Measurements from ENCODE around the gene MDM1.
A peak's percentile ranks its signal among the peaks of the same experiment; 100 is the strongest.

The MDM1 gene

DNA sequence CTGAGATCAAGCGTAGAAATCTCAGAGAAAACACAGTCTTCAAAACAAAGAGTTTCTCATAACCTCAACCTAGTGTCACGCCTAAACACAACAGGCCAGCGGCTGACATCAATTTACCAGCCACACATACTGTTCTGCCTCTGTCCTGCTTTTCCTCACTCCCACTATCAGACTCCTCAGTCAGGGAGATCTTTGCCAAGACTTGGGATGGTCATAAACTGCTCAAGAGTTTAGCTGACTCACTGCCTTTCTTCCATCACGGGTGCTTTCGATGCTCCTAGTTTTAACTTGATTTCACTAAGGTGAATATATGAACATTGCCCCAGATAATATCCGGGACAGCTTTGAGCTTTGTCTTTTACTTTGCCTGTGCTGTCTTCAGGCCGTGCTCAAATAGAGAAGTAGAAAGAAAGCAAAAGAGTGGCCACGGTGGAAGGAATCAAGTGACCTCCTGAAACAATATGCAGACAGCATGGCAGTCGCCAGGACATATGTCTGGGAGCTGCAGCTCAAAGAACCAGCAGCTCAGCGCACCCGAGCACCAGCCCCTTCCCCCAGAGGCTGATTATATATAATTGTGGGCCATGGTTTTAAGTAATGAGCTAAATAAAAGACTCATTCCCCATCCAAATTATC lies 12.1 kb downstream of the MDM1 start:
- DNase-seq, result no peak

DNA sequence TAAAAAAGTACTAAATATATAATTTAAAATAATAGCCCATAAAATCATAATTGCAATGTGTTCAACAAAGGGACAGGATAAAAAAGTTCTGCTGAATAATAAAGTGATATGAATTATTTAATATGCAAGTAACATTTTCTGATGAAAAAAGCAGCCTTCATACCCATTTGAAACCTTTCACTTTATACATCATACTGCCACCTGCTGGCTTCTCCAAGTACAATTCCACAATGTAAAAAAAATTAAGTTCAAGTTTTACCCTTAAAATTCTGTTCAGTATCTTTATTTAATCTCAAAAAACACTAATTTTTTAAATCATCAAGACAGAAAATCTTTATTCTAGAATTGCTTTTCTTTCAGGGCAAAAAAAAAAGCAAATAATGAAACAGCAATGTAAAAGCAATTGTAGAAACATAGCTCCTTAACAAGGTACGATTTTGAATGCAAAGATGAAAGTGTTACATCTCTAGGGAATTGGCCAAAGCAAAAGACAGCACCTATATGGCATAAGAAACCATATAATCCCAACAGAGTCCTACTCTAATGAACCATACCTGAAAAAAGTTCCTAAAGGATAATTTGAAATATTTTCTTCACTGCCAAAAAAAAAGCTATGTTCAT lies 15.0 kb downstream of the MDM1 start:
- DNase-seq, result peak; percentile 22

DNA sequence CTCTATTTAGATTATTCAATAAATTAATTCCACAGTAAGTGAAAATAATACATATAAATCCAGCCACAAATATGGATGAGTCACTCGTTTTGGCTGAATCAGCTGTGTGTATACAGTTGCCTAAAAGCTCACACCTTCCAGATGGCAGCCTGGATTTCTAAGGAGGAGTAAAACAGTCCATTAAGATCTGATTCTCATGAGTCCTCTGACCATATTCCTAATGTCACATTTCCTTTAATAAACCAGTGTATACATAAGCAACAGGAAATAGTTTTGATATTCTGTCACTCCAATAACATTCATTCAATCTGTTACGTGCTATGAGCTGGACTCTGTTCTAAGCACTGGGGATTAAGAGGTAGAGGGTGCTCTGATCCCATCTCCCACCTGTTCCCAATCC lies 21.8 kb downstream of the MDM1 start:
- DNase-seq, result no peak

DNA sequence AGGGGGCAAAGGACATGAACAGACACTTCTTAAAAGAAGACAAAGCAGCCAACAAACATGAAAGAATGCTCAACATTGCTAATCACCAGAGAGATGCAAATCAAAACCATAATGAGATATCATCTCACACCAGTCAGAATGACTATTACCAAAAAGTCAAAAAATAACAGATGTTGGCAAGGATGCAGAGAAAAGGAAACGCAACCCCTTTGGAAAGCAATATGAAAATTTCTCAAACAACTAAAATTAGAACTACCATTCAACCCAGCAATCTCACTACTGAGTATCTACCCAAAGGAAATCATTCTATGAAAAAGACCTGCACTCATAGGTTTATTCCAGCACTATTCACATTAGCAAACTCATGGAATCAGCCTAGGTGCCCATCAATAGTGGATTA lies 25.6 kb downstream of the MDM1 start:
- DNase-seq, result no peak

DNA sequence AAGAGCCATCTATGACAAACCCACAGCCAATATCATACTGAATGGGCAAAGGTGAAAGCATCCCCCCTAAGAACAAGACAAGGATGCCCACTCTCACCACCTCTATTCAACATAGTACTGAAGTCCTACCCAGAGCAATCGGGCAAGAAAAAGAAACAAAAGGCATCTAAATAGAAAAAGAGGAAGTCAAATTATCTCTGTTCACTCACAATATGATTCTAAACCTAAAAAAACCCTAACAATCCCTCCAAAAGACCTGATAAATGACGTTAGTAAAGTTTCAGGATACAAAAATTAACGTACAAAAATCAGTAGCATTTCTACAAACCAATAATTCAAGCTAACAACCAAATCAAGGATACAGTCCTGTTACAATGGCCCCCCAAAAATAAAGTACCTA lies 26.9 kb downstream of the MDM1 start:
- DNase-seq, result no peak

DNA sequence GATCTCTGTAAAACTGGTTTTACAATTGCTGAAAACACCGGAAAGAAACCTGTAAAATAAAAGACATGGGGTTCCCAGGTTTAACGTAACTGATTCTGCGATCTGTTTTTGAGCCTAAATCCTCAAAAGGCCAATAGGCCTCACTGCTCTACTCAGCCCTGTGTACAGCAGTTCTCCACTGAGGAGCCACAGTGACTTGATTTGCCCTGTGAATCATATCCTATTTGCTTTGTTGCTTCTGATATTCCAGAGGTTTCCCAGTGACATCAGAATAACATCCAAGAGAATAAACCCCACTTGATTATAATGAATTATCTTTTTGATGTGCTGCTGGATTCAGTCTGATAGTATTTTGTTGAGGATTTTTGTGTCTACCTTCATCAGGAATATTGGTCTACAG lies 27.5 kb downstream of the MDM1 start:
- DNase-seq, result no peak

DNA sequence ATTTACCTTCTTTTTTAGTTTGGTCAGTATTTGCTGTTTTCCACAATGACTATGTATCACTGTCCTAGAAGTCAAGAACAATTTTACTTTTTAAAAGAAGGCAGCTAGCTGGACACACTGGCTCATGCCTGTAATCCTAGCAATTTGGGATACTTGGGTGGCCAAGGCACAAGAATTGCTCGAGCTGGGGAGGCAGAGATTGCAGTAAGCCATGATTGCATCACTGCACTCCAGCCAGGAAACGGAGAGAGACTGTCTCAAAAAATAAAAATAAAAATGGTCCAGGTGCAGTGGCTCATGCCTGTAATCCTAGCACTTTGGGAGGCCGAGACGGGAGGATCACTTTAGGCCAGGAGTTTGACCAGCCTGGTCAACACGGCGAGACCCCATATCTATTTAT lies 28.3 kb downstream of the MDM1 start:
- DNase-seq, result no peak

DNA sequence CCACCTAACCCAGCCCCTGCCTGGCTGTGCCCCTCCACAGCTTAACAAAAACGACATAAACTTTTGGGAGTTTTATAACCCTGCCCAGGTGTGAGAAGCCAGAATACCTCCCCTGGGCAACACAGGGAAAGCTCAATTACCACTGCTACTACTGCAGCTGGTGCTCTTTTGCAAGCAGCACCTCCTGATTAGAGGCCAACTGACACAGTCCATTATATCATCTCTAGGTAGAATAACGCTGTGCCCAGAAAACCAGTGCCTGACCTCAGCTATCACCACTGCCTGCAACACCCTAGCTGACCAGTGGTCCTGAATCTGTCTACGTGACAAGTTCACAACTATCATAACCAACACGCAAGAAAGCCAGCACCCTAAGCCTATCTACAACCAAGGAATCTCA lies 34.2 kb downstream of the MDM1 start:
- DNase-seq, result no peak

DNA sequence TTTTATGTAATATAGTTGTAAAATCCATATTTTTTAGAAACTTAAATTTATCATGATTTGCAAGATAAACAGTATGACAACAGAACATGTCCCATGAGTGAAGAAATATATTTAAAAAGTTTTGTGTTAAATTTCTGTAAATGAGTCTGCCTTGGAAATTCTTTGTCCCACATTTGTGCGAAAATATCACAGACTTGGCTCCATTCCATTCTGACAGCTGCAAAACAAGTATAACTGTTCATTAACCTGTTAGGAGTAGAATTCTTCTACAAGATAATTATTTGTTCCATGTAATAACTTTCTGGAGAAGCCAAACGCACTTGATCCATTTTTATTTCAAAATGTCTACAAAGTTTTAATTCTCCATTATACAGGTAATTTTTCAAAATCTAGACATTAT lies 37.9 kb downstream of the MDM1 start:
- DNase-seq, result no peak

DNA sequence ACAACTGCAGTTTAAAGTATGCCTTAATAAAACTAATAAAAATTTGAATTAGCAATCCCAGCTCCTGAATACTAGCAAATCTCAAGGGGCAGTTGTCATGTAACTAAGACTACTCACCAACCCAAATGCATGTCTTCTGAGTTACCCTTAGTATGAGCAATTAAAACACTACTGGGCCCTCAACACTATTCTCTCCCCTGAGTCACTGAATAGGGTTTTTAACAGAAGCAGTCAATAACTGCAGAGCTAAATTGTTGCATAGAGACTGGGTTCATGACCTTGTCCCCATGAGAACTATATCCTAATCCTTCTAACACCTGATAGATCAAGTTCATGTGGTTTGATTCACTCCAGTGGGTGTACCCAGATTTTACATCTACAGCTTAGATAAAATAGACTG lies 38.8 kb downstream of the MDM1 start:
- no peak for DNase-seq

DNA sequence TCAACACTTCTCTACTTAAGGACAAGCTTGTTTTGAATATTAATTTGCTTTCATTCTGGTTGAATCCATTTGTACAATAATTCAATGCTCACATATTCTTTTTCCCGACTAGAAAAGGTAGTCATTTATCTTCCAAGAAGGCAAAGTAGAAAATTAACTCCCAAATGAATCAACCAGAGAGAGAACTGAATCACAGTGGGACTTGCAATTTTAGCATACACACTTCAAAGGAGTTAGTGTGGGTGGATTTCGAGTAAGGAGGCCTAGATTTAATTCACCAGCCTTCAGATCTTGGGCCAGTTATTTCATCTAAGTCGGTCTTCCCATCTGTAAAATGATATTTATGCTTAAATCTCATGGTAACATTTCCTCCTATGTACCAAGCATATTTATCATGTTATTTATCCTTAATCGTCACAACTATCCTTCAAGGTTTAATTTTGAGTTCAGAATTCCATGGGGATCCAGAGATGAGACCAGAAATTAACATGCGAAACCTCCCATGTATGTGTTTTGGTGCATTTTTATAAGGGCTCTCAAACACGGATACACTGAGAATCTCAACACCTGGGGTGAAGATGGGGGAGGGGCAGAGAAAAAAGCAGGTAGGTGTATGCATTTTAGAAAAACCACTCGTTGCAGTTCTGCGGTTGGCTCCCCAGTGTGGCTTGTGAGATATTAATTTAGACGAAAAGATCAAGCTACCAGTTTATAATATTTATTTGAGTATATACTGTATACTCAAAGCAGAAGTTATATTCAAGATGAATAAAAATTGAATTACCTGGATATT lies 39.8 kb downstream of the MDM1 start:
- no peak for DNase-seq

DNA sequence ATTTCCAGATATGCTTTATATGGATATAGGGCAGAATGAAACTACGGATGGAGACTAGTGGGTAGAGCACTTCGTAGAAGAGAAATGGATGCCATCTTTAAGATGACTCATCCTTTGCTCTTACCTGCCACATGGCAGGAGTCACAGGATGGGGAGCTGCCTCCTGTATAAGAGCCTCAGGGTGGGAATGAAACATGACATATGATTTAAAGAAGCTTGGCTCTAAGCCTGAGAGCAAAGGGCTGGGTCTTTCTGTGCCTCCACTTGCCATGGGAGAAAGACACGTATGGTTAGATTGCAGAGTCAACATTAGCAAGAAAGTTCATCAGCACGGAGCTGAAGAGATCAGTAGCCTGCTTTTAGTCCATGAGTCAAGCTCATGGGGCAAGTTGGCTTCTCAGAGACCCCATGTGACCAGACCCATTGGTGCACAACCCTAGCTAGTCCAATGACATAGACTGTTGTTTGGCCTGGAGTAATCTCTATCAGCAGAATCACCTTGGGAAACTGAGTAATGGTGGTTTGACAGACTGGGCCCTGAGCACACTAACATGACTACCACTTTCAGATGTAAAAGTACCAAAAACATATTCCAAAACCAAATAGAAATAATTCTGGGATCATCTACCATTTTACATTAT lies 40.6 kb downstream of the MDM1 start:
- DNase-seq, result no peak

DNA sequence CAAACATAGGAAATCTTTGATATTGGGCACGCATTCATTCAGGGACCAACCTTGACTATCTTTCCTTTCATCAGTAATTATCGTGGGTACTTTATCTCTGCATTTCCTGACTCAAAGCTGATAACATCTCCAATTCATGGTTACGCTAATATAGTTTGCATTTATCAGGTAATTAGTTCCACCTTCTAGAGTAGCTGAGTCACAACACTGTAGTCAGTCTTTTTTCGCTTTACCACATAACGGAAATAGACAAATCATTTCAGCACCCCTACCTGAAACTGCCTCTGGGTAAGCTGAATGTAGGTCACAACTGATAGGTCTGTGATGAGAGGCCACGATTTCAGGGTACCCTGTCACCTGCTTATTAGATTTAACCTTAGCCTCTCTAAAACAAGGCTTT lies 42.0 kb downstream of the MDM1 start:
- DNase-seq, result no peak

DNA sequence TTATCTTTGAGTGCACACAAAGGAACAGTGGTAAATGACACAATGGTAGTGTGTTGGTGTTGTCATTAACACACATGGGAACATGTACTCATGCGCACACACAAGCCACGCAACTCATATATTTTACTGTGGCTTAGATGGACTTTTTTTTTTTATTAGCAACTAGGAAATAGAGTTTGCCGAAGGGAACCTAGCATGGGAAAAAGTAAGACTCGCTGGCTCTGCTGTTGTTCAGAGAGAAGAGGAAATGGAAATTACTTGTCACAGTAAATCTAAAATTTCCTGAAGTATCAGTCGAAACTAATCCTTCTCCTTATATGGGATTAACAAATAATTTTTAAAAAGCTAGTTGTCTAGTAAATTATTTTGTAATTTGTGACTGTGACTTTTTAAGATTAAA lies 45.1 kb downstream of the MDM1 start:
- DNase-seq, result no peak

DNA sequence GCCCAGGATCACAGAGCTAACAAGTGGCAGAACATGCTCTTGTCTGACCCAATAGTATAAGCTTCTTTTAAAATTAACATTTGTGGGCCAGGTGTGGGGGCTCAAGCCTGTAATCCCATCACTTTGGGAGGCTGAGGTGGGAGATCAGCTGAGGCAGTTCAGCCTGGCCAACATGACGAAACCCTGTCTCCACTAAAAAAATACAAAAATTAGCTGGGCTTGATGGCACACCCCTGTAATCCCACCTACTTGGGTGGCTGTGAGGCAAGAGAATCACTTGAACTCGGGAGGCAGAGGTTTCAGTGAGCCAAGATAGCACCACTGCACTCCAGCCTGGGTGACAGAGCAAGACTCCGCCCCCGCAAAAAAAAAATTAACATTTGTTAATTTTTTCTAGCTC lies 45.8 kb downstream of the MDM1 start:
- DNase-seq, result no peak

DNA sequence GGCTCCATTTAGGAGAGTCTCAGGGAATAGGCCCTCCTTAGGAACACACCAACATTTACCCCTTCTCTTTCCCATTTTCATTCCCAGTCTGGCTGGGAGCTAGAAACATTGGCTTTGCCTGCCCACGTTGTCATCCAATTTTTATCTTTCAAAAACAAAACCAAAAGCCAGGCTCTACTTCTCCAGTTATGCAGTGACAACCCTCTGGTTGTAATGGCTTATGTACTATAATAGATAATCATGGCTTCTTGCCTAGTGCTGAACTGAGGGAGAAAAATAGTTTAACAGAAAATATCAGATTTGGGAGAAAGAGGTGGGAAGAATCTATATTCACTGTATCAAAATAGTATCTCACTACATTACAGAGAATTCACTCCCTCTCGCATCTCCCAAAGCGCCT lies 46.6 kb downstream of the MDM1 start:
- DNase-seq, result no peak

DNA sequence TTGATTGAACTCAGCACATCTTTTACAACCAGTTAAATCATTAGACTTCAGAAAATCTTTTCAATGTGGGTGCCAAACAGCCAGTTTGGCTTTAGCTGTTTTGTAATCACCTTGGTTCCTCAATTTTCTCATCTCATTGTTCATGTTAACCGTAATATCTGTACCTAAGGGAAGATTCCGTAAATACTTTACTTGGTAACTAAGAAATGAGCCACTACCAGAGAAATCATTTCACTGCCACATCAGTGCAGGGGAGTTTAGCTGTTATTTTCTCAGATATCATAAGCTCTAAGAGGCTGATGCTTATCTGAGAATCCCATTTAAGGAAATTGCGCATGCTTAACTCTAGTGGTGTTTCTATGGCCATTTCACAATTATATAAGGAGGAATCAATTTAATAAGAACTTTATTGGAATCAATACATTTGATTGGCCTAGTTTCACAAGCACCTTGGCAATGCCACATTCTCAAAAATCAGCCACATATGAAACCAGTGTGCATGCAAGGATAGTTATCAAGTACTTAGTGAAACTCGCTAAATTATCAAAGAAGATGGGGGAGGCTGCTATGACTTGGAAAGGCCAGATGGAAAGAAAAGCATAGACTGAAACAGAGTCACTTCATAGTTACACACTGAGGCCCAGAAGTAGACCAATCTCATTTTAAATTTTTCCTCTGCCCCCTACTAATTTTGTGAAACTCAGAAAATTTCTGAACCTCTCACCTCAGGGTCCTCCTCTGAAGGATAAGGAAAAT lies 50.7 kb downstream of the MDM1 start:
- DNase-seq, result no peak

DNA sequence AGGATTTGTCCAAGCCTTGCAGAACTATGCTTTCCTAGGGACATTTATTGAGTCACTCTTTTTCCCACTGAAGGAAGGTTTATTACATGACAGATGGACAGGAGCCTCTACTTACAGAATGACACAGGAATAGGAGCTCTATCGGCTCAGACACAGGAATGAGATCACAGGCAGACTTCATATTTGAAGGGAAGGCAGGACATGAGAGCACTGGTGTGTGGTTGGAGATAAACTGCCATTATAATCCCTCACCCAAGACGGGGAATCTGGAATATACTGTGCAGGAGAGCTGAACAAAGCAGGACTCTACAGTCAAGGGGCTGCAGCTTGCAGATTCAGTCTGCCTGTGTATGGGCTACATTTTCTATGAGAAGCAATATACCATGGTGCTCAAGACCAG lies 51.9 kb downstream of the MDM1 start:
- no peak for DNase-seq

DNA sequence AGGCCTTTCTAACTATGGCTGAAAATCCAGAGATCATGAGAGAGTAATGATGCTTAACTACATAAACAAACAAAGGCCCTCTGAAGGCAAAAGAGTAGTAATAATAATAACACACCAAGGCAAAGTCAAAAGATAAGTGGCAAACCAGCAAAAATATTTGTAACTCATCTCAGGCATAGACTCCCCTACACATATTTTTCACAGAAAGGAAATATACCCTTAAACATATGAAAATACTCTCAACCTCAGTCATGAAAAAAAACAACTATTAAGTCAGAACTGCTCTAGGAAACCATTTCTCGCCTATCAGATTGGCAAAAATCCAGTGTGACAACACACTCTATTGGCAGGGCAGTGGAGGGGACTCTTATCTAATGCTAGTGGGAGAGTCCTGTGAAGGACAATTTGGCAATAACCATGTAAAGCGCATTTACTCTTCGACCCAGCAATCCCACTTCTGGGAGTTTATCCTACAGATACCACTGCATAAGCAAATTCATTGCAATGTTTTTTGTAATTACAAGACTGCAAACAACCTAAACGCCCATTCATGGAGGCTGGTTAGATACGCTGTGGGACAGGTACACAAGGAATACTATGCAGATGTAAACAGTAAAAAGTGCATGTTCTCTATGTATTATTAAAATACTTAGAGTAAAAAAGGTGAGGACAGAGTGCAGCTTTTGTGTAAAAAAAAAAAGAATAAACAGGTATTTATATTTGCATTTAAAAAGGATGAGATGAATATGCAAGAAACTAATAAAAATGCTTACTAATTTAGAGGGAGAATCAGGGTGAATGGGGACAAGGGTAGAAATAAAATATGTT lies 52.7 kb downstream of the MDM1 start:
- DNase-seq, result no peak

DNA sequence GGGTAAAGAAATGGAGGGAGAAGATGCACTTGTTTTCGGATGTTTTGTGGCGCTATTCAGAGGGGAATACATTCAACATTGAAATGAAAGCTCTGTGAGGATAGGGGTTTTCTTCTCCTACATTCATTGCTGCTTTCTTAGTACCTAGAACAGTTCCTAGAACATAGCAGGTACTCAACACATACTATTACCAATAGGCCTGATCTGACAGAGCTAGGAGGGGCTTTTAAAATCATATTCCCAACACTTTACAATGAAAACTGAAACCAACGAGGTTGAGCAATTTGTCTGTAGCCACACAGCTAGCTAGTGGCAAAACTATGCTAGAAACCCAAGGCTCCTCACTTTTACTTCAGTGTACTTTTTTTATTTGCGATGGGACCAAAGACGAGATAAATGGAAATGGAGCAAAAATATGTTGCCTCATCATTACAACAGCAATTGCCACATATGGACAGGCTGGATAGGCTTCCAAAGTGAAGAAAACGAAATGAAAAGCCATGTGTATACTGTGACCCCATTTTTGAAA lies 55.7 kb downstream of the MDM1 start:
- no peak for DNase-seq

DNA sequence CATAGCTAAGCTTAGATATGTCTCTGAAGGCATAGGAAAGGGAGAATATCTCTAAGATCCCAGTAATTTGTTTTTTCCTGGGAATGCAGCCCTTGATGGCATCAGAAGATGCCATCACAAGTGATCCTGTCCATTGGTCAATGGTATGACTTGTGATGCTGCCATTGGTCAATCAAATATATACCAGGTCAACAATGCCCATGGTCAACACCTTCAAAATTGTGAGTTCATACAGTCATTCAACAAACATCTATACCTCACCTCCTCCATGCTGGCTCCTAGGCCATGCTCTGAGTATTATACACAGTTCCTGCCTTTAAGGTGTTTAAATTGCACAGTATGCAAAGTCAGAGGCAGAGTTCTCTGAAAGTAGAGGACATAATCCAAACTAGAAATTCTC lies 59.4 kb downstream of the MDM1 start:
- DNase-seq, result no peak

DNA sequence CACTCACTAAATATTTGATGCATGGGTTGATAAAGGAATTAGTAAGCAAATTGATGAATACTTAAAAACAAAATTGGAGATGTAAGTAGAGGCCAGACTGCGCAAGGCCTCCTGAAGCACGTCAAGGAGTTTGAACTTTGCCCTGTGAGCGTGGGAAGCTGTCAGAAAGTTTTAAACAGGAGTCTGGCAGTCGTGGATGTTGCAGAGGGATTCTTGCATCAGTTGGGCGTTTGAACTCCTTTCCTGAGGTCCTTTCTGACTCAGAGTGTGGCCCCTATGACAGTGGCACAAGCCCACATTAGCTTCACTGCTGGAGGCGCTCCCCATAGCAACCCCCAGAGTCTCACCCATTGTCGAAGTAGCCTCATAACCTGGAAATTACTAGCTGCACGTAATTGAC lies 60.8 kb downstream of the MDM1 start:
- no peak for DNase-seq

Measured in NCI-H446 treated with DMSO at 0.1 percent for 48 hours (cell line).